ENCODE results near the gene PCDH15.

PCDH15 gene

DNA sequence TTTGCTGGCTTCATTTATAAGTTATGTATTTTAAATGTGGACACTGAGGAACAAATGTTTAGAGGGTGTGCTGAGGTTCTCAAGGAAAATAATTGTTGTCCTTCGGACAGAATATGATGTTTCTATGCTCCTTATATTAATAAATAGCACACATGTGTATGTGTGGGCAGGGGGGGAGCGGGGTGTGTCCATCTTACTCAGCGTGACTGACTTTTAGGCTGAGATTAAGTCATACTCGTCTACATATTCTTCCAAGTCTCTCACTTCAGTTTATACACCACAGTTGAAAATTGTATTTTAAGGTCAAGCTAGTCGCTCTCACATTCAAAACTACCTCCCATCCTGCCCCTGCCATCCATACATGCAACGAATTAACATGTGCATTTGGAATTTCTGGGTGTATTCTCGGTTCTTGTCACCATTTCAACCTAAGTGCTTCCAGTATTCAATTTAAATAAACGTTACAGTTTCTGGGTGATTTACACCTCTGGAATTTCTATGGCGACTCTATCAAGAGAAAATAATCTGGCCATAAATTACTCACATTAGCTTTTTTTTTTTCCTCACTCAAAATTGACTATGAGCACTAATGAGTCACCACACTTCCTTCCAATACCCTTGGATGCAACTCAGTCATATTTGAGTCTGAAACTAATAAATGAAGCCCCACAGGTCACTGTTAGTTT lies 3.3 kb downstream of the PCDH15 start:
- no peaks in the 10 kb centered on the region for H3K9me2 ChIP-seq (replicated peaks; ENCODE audit: insufficient read depth, low read length)
- H4K20me1 ChIP-seq (ENCODE audit: low read depth, low read length) = no peaks in the 10 kb centered on the region
- no peak overlapping the region for H2AFZ ChIP-seq (ENCODE audit: low read depth, low read length, severe bottlenecking)
- H3K79me2 ChIP-seq (ENCODE audit: insufficient read depth, low read length) = no peaks in the 10 kb centered on the region
- H3K9ac ChIP-seq (ENCODE audit: low read length) = no peak overlapping the region
- TF ChIP-seq, protein P1, sequence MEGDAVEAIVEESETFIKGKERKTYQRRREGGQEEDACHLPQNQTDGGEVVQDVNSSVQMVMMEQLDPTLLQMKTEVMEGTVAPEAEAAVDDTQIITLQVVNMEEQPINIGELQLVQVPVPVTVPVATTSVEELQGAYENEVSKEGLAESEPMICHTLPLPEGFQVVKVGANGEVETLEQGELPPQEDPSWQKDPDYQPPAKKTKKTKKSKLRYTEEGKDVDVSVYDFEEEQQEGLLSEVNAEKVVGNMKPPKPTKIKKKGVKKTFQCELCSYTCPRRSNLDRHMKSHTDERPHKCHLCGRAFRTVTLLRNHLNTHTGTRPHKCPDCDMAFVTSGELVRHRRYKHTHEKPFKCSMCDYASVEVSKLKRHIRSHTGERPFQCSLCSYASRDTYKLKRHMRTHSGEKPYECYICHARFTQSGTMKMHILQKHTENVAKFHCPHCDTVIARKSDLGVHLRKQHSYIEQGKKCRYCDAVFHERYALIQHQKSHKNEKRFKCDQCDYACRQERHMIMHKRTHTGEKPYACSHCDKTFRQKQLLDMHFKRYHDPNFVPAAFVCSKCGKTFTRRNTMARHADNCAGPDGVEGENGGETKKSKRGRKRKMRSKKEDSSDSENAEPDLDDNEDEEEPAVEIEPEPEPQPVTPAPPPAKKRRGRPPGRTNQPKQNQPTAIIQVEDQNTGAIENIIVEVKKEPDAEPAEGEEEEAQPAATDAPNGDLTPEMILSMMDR (IDR thresholded peaks at IDR 0.05; ENCODE audit: insufficient read depth, low read length, poor library complexity, severe bottlenecking) = no peak
- no peak for TF ChIP-seq EZH2phosphoT487 (conservative IDR thresholded peaks at IDR 0.05; ENCODE audit: low read length)
- H3F3A ChIP-seq (ENCODE audit: insufficient read depth) = no peaks in the 10 kb centered on the region
- no peaks in the 10 kb centered on the region for H3K9me3 ChIP-seq (ENCODE audit: insufficient read depth, low read length)
- H3K27ac ChIP-seq (ENCODE audit: low read depth, low read length) = no peak overlapping the region
- no peak overlapping the region for H3K4me2 ChIP-seq (ENCODE audit: low read depth, low read length, poor library complexity, severe bottlenecking)
- H3K27me3 ChIP-seq (ENCODE audit: low read length) = no peaks in the 10 kb centered on the region
- no peaks in the 10 kb centered on the region for H3K36me3 ChIP-seq (ENCODE audit: low read length)
- no peak overlapping the region for H3K4me3 ChIP-seq (ENCODE audit: insufficient read depth, low read length, poor library complexity, severe bottlenecking)

DNA sequence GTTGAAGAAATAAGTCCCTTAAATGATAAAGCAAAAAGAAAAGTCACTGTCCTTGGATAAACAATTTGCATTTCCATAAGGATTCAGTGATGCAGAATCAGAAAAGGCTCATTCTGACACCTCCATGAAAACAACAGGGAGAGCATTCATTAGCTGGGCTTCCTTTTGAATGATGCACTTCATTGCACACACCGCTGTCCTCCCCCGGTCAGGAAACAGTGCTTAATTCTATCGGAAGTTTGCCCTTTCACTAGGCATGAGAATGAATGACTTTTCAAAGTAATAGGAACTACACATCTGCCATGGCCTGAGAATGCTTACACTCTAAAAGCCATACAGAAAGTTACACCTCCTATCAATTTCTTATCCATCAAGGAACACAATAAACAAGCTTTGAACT lies 4.2 kb downstream of the PCDH15 start:
- H3K27me3 ChIP-seq (ENCODE audit: low read length) = no peaks in the 10 kb centered on the region
- no peak overlapping the region for H3K4me2 ChIP-seq (ENCODE audit: low read depth, low read length, poor library complexity, severe bottlenecking)
- no peaks in the 10 kb centered on the region for H3K9me2 ChIP-seq (replicated peaks; ENCODE audit: insufficient read depth, low read length)
- TF ChIP-seq, protein P1 (IDR thresholded peaks at IDR 0.05; ENCODE audit: insufficient read depth, low read length, poor library complexity, severe bottlenecking) = no peak
- no peak overlapping the region for H2AFZ ChIP-seq (ENCODE audit: low read depth, low read length, severe bottlenecking)
- no peaks in the 10 kb centered on the region for H3K36me3 ChIP-seq (ENCODE audit: low read length)
- H3K9me3 ChIP-seq (ENCODE audit: insufficient read depth, low read length) = no peaks in the 10 kb centered on the region
- no peaks in the 10 kb centered on the region for H3F3A ChIP-seq (ENCODE audit: insufficient read depth)
- no peak overlapping the region for H3K9ac ChIP-seq (ENCODE audit: low read length)
- no peaks in the 10 kb centered on the region for H4K20me1 ChIP-seq (ENCODE audit: low read depth, low read length)
- H3K4me3 ChIP-seq (ENCODE audit: insufficient read depth, low read length, poor library complexity, severe bottlenecking) = no peak overlapping the region
- no peak overlapping the region for H3K27ac ChIP-seq (ENCODE audit: low read depth, low read length)
- H3K79me2 ChIP-seq (ENCODE audit: insufficient read depth, low read length) = no peaks in the 10 kb centered on the region

DNA sequence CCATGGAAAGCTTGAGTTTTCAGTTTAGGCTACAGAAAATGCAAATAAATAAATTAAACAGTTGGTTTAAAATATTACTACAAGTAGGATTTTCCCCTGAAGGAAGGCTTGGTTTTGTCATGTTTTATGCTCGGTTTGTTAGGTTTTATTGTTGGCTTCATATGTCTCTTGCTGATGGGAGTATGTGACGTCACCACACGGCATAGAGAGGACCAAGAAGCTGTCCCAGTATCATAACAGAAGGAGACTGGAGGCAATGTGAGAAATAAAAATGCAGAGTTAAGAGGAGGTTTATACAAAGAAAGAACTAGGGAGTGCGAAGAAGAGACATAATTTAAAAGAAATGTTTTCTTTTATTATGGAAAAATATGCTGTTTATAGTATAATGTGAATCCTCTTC lies 24.4 kb downstream of the PCDH15 start:
- H3K9me2 ChIP-seq (replicated peaks; ENCODE audit: insufficient read depth, low read length) = no peaks in the 10 kb centered on the region
- H3K79me2 ChIP-seq (ENCODE audit: insufficient read depth, low read length) = no peaks in the 10 kb centered on the region
- no peak overlapping the region for H3K4me3 ChIP-seq (ENCODE audit: insufficient read depth, low read length, poor library complexity, severe bottlenecking)
- H3K9me3 ChIP-seq (ENCODE audit: insufficient read depth, low read length) = no peaks in the 10 kb centered on the region
- H3K9ac ChIP-seq (ENCODE audit: low read length) = no peak overlapping the region
- no peak overlapping the region for H3K27ac ChIP-seq (ENCODE audit: low read depth, low read length)
- no peak overlapping the region for H3K4me2 ChIP-seq (ENCODE audit: low read depth, low read length, poor library complexity, severe bottlenecking)
- H3F3A ChIP-seq (ENCODE audit: insufficient read depth) = no peaks in the 10 kb centered on the region
- H2AFZ ChIP-seq (ENCODE audit: low read depth, low read length, severe bottlenecking) = no peak overlapping the region
- TF ChIP-seq, protein P1 (IDR thresholded peaks at IDR 0.05; ENCODE audit: insufficient read depth, low read length, poor library complexity, severe bottlenecking) = no peak
- no peak for TF ChIP-seq EZH2phosphoT487 (conservative IDR thresholded peaks at IDR 0.05; ENCODE audit: low read length)
- no peaks in the 10 kb centered on the region for H4K20me1 ChIP-seq (ENCODE audit: low read depth, low read length)
- no peaks in the 10 kb centered on the region for H3K27me3 ChIP-seq (ENCODE audit: low read length)
- no peaks in the 10 kb centered on the region for H3K36me3 ChIP-seq (ENCODE audit: low read length)
